GM23338 (cell line): Measurements from ENCODE around the gene ZNF516. TPM values are rescaled to one million over a fixed set of nuclear protein-coding genes. Genes with fewer than 3 reads are reported as not detected.

ENCODE experiments used
- ATAC-seq: fragments of 200-7000 bp; cut with Tn5 transposase; 3 replicates; pipeline ENCODE4 v1.9.1; 2020
- DNase-seq: peaks from one replicate; pipeline ENCODE4 v3.0.0-alpha.2; 2015; ENCODE audit warnings: low spot score
- H2AFZ ChIP-seq: fragments of 200-600 bp; sonication (generic); 2 replicates; pipeline ENCODE4 v1.8.0; 2016; ENCODE audit warnings: antibody characterized with exemption, mild to moderate bottlenecking, moderate library complexity
- H3F3A ChIP-seq: fragments of 200-600 bp; sonication (generic); replicated peaks from 2 replicates; pipeline ENCODE4 v1.8.0; 2017; ENCODE audit warnings: antibody characterized with exemption, mixed run types, low read depth
- H3K27ac ChIP-seq: fragments of 200-600 bp; sonication (generic); 2 replicates; pipeline ENCODE4 v1.6.1; 2016; ENCODE audit warnings: low read depth
- H3K27me3 ChIP-seq: fragments of 200-600 bp; sonication (generic); 2 replicates; pipeline ENCODE4 v1.8.0; 2016; ENCODE audit warnings: mild to moderate bottlenecking, mixed run types, moderate library complexity; ENCODE audit not compliant: insufficient read depth
- H3K36me3 ChIP-seq: fragments of 200-600 bp; sonication (generic); 2 replicates; pipeline ENCODE4 v1.8.0; 2016; ENCODE audit warnings: mild to moderate bottlenecking; ENCODE audit not compliant: insufficient read depth
- H3K4me1 ChIP-seq: fragments of 200-600 bp; sonication (generic); 2 replicates; pipeline ENCODE4 v1.8.0; 2016; ENCODE audit warnings: mild to moderate bottlenecking, moderate library complexity; ENCODE audit not compliant: insufficient read depth
- H3K4me2 ChIP-seq: fragments of 200-600 bp; sonication (generic); 2 replicates; pipeline ENCODE4 v1.7.1; 2017; ENCODE audit warnings: mixed run types
- H3K4me3 ChIP-seq: fragments of 200-600 bp; sonication (generic); 2 replicates; pipeline ENCODE4 v1.6.1; 2016; ENCODE audit warnings: mixed run types
- H3K79me2 ChIP-seq: fragments of 200-600 bp; sonication (generic); replicated peaks from 2 replicates; pipeline ENCODE4 v1.8.0; 2017; ENCODE audit warnings: mild to moderate bottlenecking; ENCODE audit not compliant: insufficient read depth
- H3K9me2 ChIP-seq: fragments of 200-600 bp; sonication (generic); 2 replicates; pipeline ENCODE4 v1.8.0; 2017; ENCODE audit not compliant: insufficient read depth
- H4K20me1 ChIP-seq: fragments of 200-600 bp; sonication (generic); replicated peaks from 2 replicates; pipeline ENCODE4 v1.8.0; 2017; ENCODE audit warnings: mild to moderate bottlenecking; ENCODE audit not compliant: insufficient read depth
- H3K27ac Mint-ChIP-seq: 2 replicates; pipeline ENCODE4 v1.8.0; 2020; ENCODE audit warnings: inconsistent platforms, mild to moderate bottlenecking, moderate library complexity, mixed read lengths
- H3K27me3 Mint-ChIP-seq: 3 replicates; pipeline ENCODE4 v1.8.0; 2022; ENCODE audit warnings: low read depth, mild to moderate bottlenecking, moderate library complexity, mixed read lengths, inconsistent platforms; ENCODE audit not compliant: insufficient read depth, poor library complexity
- H3K36me3 Mint-ChIP-seq: 3 replicates; pipeline ENCODE4 v1.8.0; 2021; ENCODE audit warnings: low read depth, mild to moderate bottlenecking, inconsistent platforms, moderate library complexity, mixed read lengths
- H3K4me1 Mint-ChIP-seq: 3 replicates; pipeline ENCODE4 v1.8.0; 2020; ENCODE audit warnings: mild to moderate bottlenecking, inconsistent platforms, mixed read lengths
- H3K4me3 Mint-ChIP-seq: 3 replicates; pipeline ENCODE4 v1.8.0; 2021; ENCODE audit warnings: moderate library complexity, mild to moderate bottlenecking, inconsistent platforms, mixed read lengths
- H3K9me3 Mint-ChIP-seq: 3 replicates; pipeline ENCODE4 v1.8.0; 2020; ENCODE audit warnings: moderate library complexity, mild to moderate bottlenecking, inconsistent platforms, mixed read lengths
- CREB1 ChIP-seq: fragments of 250-450 bp; sonication (Bioruptor Pico); IDR thresholded peaks from 2 replicates; pipeline ENCODE4 v1.5.0; 2020; ENCODE audit warnings: low read depth, mild to moderate bottlenecking, moderate library complexity
- EZH2 ChIP-seq: fragments of 200-600 bp; sonication (generic); IDR thresholded peaks from one replicate; pipeline ENCODE4 v1.8.0; 2017; ENCODE audit warnings: antibody characterized with exemption, mild to moderate bottlenecking, low read depth; ENCODE audit not compliant: unreplicated experiment
- EZH2phosphoT487 ChIP-seq: fragments of 200-600 bp; sonication (generic); IDR thresholded peaks from one replicate; pipeline ENCODE4 v1.8.1; 2018; ENCODE audit warnings: antibody characterized with exemption; ENCODE audit not compliant: unreplicated experiment
- JUNB ChIP-seq: IDR thresholded peaks from one replicate; pipeline ENCODE4 v1.6.1; 2016; ENCODE audit warnings: antibody characterized with exemption; ENCODE audit not compliant: unreplicated experiment
- NANOG ChIP-seq: IDR thresholded peaks from 2 replicates; pipeline ENCODE4 v1.6.1; 2016; ENCODE audit warnings: antibody characterized with exemption, borderline replicate concordance
- POLR2AphosphoS5 ChIP-seq: IDR thresholded peaks from 2 replicates; pipeline ENCODE4 v1.6.1; 2016; ENCODE audit warnings: antibody characterized with exemption, low read depth
- STAT1 ChIP-seq: IDR thresholded peaks from one replicate; pipeline ENCODE4 v1.6.1; 2016; ENCODE audit warnings: antibody characterized with exemption; ENCODE audit not compliant: unreplicated experiment
- ZNF114 ChIP-seq: fragments of 250-450 bp; sonication (Bioruptor Pico); IDR thresholded peaks from 2 replicates; pipeline ENCODE4 v1.5.0; 2020; ENCODE audit warnings: mild to moderate bottlenecking, moderate library complexity
- ZNF331 ChIP-seq: fragments of 250-450 bp; sonication (Bioruptor Pico); IDR thresholded peaks from 2 replicates; pipeline ENCODE4 v1.5.0; 2020; ENCODE audit warnings: low read depth, mild to moderate bottlenecking, moderate library complexity
- polyA plus RNA-seq: library from polyadenylated mRNA; unstranded; fragments of >200 nt; fragmentation: Nextera tagmentation; extraction: Ambion mirVana; gene quantifications from 2 replicates; pipeline ENCODE4 v1.2.1, GENCODE V29; 2016
- total RNA-seq: library from RNA; depleted of rRNA; stranded (reverse); fragments of >200 nt; shearing (Covaris generic); gene quantifications from 2 replicates; pipeline ENCODE4 v1.2.3, GENCODE V29; 2014
- TF ChIP-seq, protein P1 (sequence below): IDR thresholded peaks from 2 replicates; pipeline ENCODE4 v1.6.1; 2016; ENCODE audit warnings: antibody characterized with exemption
- TF ChIP-seq, protein P2 (sequence below): IDR thresholded peaks from one replicate; pipeline ENCODE4 v1.6.1; 2018; ENCODE audit warnings: antibody characterized with exemption; ENCODE audit not compliant: unreplicated experiment
- TF ChIP-seq, protein P3 (sequence below), 2 experiments: fragments of 200-600 bp in 1 of 2; sonication (generic) in 1 of 2; conservative IDR thresholded peaks; 2 replicates each; pipeline versions ENCODE4 v1.5.1 to v1.6.1; 2016 to 2017; ENCODE audit warnings: antibody characterized with exemption in 2 of 2, low read depth in 2 of 2, mild to moderate bottlenecking in 2 of 2, moderate library complexity in 1 of 2
- TF ChIP-seq, protein P4 (sequence below): fragments of 250-450 bp; sonication (Bioruptor Pico); IDR thresholded peaks from 2 replicates; pipeline ENCODE4 v1.5.0; 2020; ENCODE audit warnings: mild to moderate bottlenecking, moderate library complexity

The ZNF516 gene
- total and polyA plus RNA-seq, 2 experiments from 2014 or later = 11.9 to 24.2 TPM

DNA sequence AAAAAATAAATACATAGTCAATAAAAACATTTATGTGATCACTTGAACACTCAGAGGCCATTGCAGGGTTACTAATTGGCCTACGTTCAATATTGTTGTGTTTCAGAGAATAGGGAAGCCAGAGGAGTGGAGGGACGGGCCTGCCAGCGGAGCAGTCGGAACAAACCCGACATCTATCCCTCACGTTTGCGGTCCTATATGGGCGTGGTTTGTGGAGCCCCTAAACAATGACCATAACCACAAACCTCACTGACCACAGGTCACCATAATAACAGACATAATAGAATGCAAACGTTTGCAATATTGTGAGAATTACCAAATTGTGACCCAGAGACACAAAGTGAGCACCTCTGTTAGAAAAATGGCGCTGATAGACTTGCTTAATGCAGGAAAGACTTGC lies 19.5 kb upstream of the ZNF516 start:
- H3K36me3 Mint-ChIP-seq = no peaks in the 10 kb centered on the region
- Histone ChIP-seq H3K27ac (no peak overlapping the region), H2AFZ (no peak overlapping the region), H4K20me1 (no peaks in the 10 kb centered on the region), H3K4me1 (peaks cover 12% of the 10 kb centered on the region; the same call in 1 of the 2 replicates), H3K4me2 (no peak overlapping the region), H3K27me3 (peaks cover under 1% of the 10 kb centered on the region; the same call in 1 of the 2 replicates), H3K79me2 (no peaks in the 10 kb centered on the region), H3K4me3 (no peak overlapping the region), H3K36me3 (no peaks in the 10 kb centered on the region), H3F3A (no peaks in the 10 kb centered on the region), H3K9me2 (0 out of 2 replicates have a peak, but pooled peaks cover 3% of the 10 kb centered on the region)
- TF ChIP-seq ZNF331 (no peak), NANOG (no peak), EZH2phosphoT487 (no peak), JUNB (no peak), POLR2AphosphoS5 (no peak), STAT1 (no peak), ZNF114 (CRISPR knock-in tag) (no peak), EZH2 (no peak), CREB1 (CRISPR knock-in tag) (no peak)
- TF ChIP-seq, protein P1, sequence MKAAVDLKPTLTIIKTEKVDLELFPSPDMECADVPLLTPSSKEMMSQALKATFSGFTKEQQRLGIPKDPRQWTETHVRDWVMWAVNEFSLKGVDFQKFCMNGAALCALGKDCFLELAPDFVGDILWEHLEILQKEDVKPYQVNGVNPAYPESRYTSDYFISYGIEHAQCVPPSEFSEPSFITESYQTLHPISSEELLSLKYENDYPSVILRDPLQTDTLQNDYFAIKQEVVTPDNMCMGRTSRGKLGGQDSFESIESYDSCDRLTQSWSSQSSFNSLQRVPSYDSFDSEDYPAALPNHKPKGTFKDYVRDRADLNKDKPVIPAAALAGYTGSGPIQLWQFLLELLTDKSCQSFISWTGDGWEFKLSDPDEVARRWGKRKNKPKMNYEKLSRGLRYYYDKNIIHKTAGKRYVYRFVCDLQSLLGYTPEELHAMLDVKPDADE = no peak
- TF ChIP-seq, protein P2, sequence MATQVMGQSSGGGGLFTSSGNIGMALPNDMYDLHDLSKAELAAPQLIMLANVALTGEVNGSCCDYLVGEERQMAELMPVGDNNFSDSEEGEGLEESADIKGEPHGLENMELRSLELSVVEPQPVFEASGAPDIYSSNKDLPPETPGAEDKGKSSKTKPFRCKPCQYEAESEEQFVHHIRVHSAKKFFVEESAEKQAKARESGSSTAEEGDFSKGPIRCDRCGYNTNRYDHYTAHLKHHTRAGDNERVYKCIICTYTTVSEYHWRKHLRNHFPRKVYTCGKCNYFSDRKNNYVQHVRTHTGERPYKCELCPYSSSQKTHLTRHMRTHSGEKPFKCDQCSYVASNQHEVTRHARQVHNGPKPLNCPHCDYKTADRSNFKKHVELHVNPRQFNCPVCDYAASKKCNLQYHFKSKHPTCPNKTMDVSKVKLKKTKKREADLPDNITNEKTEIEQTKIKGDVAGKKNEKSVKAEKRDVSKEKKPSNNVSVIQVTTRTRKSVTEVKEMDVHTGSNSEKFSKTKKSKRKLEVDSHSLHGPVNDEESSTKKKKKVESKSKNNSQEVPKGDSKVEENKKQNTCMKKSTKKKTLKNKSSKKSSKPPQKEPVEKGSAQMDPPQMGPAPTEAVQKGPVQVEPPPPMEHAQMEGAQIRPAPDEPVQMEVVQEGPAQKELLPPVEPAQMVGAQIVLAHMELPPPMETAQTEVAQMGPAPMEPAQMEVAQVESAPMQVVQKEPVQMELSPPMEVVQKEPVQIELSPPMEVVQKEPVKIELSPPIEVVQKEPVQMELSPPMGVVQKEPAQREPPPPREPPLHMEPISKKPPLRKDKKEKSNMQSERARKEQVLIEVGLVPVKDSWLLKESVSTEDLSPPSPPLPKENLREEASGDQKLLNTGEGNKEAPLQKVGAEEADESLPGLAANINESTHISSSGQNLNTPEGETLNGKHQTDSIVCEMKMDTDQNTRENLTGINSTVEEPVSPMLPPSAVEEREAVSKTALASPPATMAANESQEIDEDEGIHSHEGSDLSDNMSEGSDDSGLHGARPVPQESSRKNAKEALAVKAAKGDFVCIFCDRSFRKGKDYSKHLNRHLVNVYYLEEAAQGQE = no peak
- TF ChIP-seq, protein P3, sequence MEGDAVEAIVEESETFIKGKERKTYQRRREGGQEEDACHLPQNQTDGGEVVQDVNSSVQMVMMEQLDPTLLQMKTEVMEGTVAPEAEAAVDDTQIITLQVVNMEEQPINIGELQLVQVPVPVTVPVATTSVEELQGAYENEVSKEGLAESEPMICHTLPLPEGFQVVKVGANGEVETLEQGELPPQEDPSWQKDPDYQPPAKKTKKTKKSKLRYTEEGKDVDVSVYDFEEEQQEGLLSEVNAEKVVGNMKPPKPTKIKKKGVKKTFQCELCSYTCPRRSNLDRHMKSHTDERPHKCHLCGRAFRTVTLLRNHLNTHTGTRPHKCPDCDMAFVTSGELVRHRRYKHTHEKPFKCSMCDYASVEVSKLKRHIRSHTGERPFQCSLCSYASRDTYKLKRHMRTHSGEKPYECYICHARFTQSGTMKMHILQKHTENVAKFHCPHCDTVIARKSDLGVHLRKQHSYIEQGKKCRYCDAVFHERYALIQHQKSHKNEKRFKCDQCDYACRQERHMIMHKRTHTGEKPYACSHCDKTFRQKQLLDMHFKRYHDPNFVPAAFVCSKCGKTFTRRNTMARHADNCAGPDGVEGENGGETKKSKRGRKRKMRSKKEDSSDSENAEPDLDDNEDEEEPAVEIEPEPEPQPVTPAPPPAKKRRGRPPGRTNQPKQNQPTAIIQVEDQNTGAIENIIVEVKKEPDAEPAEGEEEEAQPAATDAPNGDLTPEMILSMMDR (conservative IDR thresholded peaks at IDR 0.05; ENCODE audit: low read depth in 2 of 2) = no peak
- TF ChIP-seq, protein P4, sequence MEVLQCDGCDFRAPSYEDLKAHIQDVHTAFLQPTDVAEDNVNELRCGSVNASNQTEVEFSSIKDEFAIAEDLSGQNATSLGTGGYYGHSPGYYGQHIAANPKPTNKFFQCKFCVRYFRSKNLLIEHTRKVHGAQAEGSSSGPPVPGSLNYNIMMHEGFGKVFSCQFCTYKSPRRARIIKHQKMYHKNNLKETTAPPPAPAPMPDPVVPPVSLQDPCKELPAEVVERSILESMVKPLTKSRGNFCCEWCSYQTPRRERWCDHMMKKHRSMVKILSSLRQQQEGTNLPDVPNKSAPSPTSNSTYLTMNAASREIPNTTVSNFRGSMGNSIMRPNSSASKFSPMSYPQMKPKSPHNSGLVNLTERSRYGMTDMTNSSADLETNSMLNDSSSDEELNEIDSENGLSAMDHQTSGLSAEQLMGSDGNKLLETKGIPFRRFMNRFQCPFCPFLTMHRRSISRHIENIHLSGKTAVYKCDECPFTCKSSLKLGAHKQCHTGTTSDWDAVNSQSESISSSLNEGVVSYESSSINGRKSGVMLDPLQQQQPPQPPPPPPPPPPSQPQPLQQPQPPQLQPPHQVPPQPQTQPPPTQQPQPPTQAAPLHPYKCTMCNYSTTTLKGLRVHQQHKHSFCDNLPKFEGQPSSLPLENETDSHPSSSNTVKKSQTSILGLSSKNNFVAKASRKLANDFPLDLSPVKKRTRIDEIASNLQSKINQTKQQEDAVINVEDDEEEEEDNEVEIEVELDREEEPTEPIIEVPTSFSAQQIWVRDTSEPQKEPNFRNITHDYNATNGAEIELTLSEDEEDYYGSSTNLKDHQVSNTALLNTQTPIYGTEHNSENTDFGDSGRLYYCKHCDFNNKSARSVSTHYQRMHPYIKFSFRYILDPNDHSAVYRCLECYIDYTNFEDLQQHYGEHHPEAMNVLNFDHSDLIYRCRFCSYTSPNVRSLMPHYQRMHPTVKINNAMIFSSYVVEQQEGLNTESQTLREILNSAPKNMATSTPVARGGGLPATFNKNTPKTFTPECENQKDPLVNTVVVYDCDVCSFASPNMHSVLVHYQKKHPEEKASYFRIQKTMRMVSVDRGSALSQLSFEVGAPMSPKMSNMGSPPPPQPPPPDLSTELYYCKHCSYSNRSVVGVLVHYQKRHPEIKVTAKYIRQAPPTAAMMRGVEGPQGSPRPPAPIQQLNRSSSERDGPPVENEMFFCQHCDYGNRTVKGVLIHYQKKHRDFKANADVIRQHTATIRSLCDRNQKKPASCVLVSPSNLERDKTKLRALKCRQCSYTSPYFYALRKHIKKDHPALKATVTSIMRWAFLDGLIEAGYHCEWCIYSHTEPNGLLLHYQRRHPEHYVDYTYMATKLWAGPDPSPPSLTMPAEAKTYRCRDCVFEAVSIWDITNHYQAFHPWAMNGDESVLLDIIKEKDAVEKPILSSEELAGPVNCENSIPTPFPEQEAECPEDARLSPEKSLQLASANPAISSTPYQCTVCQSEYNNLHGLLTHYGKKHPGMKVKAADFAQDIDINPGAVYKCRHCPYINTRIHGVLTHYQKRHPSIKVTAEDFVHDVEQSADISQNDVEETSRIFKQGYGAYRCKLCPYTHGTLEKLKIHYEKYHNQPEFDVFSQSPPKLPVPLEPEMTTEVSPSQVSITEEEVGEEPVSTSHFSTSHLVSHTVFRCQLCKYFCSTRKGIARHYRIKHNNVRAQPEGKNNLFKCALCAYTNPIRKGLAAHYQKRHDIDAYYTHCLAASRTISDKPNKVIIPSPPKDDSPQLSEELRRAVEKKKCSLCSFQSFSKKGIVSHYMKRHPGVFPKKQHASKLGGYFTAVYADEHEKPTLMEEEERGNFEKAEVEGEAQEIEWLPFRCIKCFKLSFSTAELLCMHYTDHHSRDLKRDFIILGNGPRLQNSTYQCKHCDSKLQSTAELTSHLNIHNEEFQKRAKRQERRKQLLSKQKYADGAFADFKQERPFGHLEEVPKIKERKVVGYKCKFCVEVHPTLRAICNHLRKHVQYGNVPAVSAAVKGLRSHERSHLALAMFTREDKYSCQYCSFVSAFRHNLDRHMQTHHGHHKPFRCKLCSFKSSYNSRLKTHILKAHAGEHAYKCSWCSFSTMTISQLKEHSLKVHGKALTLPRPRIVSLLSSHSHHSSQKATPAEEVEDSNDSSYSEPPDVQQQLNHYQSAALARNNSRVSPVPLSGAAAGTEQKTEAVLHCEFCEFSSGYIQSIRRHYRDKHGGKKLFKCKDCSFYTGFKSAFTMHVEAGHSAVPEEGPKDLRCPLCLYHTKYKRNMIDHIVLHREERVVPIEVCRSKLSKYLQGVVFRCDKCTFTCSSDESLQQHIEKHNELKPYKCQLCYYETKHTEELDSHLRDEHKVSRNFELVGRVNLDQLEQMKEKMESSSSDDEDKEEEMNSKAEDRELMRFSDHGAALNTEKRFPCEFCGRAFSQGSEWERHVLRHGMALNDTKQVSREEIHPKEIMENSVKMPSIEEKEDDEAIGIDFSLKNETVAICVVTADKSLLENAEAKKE (CRISPR knock-in tag) = no peak
- no peak overlapping the region for H3K27ac Mint-ChIP-seq
- no peak for DNase-seq
- peaks cover 9% of the 10 kb centered on the region for H3K27me3 Mint-ChIP-seq
- ATAC-seq = no peak
- H3K4me3 Mint-ChIP-seq = no peak overlapping the region
- no peaks in the 10 kb centered on the region for H3K9me3 Mint-ChIP-seq
- H3K4me1 Mint-ChIP-seq = peaks cover 25% of the 10 kb centered on the region
